ENCODE results near the gene KMO.

Gene KMO

GRCh38 chr1:241593186-241593585, 61.0 kb downstream of the KMO start:
- no peak for DNase-seq (ENCODE audit: low read depth in 2 of 2)

DNA sequence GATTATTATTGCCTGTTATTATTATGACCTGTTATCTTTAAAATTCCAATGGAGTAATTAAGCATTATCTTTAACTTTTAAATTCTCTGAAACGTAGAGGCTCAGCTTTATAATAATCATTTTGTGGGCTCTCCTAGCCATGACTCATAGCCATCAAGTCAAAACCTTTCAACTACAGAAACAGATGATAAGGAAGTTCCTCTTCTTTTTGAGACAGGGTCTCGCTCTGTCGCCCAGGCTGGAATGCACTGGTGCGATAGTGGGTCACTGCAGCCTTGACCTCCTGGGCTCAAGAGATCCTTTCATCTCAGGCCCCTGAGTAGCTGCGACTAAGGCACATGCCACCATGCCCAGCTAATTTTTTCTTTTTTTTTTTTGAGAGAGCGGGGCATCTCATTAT, 64.5 kb downstream of the KMO start:
- DNase-seq (ENCODE audit: low read depth in 2 of 2) = no peak

- DNase-seq (ENCODE audit: low read depth in 2 of 2) = no peak
Observed at GRCh38 chr1:241598249-241598648, 66.1 kb downstream of the KMO start.

DNA sequence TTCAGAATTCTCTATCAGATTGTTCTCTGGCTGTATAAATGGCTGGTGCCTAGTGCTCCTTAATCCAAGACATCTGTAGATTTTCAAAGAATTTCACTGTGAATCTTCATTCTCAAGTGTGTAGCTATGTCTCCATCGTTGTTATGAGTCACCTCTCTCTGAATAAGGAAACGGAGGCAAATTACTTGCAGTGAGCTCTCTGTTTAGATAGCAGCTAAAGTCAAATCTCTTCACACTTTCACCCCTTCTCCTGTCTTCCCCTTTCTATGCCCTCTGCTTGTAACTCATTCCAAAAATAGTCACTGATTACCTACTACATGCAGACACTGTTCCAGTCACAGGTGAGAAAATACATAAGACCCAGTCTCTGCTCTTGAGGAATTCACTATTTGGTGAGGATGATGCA, 68.3 kb downstream of the KMO start:
- peak; percentile 43 to 47 for DNase-seq (ENCODE audit: low read depth in 2 of 2)

DNA sequence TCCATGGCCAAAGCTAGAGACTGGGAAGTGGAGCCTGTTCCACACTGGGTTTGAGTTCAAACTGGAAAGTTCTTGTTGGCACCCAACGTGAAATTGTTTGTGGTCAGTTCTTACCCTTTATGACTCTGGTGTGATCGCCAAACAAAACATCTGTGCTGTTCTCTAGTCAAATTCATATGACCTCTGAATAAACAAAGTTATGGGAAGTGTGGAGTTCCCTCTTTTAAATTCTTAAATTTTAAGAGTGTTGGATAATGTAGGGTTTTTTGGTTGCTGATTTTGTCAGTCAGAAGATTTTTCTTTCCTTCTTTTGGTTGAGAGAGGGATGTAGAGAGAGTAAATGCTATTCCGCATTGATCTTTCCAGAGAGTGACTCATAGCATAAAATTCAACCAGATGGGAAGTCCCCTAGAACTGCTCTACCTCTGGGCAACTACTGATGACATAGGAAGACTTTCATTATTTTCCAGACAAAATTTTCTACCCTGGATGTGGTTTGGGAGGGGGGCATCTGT, 71.6 kb downstream of the KMO start:
- DNase-seq (ENCODE audit: low read depth in 2 of 2) = no peak

DNA sequence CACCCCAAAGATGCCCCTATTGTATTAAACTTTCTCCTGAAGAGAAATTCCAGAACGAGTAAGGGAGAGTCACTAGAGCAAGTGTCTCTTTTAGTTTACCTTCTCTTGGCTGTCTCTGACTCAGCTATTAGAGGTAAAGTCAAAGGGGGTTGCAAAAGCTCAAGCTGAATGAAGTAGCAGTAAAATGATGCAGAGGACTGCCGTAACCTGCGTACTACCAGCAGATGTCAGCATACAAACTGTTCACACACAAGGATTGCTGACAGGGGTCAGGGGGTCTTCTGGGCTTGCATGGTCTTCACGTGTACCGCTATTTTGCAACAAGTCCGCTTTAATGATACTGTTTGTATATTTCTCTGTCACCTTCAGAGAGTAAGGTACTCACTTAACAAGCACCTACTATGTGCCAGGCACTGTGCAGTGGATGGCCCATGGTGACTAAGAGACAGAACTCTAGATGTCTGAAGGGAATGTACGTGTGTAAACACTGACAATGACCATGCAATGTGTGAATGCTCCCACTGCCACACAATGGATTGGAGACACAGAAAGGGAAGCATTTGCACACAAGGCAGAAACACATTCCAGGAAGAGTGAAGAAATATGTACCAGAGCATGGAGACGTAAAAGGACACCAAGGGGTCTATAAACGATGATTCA, 73.1 kb downstream of the KMO start:
- no peak for DNase-seq (ENCODE audit: low read depth in 2 of 2)

DNA sequence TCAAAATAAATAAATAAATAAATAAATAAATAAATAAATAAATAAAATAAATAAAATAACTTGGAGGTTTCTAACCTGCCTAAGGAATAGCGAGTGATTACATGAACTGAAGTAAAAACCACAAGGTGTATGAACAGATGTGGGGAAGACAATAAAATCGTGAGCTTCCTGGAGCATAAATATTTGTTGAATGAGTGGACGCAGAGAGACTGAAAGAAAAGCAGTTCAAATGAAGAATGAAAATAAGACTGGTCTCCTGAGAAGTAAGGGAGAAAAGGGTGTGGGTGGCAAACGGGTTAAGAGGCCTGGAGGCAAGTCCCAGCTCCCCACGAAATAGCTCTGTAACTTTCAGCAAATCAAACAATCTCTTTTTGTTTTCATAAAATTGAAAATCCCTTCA, 74.4 kb downstream of the KMO start:
- DNase-seq (ENCODE audit: low read depth in 2 of 2) = no peak

GRCh38 chr1:241607497-241607896, 75.3 kb downstream of the KMO start:
- no peak for DNase-seq (ENCODE audit: low read depth in 2 of 2)

DNA sequence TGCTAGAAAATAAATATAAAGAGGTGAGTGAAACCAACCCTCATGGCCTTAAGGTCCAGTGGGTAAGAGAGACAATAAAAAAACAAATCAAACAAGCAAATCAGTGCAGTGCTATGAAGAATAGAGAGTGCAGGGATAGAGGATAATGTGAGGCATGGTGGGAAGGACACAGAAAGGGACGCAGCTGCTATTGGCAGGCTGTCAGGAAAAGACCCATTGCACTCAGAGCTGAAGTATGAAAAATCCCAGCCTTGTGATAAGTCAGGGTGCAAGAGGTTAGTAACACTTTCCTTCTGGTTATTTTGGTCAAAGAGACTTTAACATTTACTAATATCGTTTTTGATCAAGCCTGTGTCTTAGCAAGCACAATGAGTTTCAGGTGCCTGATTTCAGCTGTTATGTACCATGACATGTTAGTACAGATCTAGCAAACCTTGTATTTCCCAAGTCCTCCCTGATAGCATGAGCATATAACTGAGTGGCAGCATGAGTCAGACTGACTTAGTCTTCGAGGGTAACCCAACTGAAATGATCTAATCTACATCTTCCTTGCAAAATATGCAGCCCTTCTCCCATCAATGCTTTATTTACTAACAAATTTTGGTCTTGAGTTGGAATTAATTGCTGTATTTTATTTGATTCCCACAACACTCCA, 76.3 kb downstream of the KMO start:
- no peak for DNase-seq (ENCODE audit: low read depth in 2 of 2)

- DNase-seq (ENCODE audit: low read depth in 2 of 2) = no peak
Observed at GRCh38 chr1:241610056-241610815, 78.1 kb downstream of the KMO start.

- DNase-seq (ENCODE audit: low read depth in 2 of 2) = peak in 1 of 2 experiments; percentile 33
Observed at GRCh38 chr1:241611063-241611462, 78.9 kb downstream of the KMO start.

GRCh38 chr1:241611736-241612135, 79.6 kb downstream of the KMO start:
- no peak for DNase-seq (ENCODE audit: low read depth in 2 of 2)

DNA sequence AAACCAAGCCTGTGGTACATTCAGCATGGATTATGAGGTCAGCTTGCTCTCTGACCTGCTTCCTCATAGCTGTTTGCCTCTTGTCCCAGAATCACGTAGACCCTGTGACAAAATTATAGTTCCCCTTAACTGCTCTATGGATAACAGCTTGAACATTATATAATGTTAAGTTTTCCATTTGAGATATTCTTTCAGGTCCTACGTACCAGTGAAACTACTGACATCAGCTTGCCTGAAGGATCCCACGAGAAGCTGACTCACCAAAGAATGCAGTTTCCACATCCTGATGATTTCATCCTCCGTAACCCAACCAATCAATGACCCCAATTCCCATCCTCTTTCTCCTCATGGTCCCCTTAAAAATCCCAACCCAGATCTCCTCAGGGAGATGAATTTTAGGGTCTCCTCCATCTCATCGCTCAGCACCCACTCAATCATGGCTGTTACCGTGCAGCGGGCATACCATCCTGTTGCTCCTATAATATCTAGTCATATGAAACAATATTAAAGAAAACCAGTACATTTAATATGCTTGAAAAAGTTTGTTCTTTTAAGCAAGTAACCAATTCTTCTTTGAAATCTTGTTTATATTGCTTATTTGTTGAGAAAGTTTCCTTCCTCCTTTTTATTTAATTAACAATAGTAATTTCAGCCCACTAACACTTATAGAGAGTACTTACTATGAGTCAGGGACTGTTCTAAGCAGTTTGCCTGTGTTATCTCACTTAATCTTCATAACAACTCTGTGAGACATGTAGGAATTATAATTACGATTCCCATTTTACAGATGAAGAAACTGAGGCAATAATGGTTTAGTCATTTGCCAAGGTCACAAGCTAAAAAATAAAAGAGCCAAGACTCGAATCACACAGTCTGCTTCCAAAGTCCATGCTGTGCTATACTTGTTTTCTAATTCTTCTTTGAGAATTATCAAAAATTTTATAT, 80.6 kb downstream of the KMO start:
- peak; percentile 54 to 55 for DNase-seq (ENCODE audit: low read depth in 2 of 2)

DNA sequence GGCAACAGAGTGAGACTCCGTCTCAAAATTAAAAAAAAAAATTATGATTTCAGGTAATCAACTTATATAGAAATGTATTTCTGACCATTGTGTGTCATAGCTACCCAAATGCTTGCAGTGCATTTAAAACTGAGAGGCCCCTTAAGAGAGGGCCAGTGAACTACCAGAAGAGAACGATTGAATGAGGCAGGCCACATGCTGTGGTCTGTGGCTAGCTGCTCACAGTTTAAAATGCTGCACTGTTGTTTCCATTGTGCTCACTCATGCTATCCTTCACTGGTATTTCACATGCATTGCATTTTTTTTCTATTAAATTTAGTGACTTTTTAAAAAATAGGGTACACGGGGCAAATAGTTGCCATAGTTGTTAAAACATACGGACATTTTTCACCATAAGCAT, 82.0 kb downstream of the KMO start:
- no peak for DNase-seq (ENCODE audit: low read depth in 2 of 2)

- DNase-seq (ENCODE audit: low read depth in 2 of 2) = no peak
Observed at GRCh38 chr1:241614572-241614971, 82.4 kb downstream of the KMO start.

DNA sequence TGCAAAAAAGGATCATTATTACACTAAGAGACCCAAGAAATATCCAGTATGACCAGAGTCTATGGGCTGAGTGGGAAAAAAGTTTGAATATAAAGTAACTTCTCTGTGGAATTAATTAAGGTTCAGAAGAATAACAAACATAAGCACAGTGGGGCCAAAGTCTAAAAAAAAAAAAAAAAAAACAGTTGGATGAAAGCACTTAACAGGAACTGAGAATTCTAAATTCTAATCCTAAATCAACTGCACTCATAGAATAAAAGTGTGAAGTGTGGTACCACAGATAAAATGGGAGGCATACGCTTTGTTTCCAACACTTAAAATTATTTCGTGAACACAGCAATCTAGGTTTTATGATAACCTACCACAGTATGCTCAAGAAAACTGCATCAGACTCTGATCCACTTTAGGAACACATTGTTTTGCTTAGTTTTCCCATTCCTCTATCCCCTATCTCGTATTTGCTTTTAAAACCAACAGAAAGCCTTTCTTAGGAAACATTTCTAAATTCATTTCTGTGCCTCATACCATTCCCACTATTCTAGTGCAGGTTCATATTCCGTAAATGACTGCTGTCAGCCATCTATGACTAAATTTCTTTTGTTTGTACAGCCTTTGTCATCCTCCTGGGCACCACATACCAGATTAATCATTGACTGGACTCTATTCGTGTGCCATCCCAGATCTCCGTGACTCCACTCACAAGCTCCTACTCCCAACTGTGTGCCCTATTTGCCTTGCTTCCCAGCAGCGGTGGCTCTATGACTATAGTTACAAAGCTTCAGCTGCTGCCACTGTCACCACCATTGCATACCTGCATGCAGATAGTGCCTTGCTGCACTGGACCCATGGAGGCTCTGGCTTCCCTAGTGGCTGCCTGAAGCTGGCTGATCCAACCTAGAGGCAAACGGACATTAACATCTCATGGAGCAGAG, 83.1 kb downstream of the KMO start:
- no peak for DNase-seq (ENCODE audit: low read depth in 2 of 2)

DNA sequence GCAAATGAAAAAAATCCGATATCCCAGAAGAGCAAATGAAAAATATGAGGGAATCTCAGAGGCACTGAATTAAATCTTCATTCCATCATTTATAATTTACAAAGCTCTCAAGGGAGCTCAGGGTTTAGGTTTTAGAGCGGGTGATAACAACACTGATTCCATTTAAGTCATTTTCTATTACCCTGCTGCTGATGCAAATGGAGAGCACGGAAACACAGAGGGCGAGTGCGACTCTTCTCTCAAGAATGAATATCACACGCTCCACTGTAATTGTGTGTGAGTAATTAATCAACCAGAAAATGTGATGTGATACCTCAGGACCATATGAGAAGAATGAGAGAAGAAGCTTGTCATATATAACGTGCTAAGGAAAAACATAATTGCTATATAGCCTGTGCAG, 85.2 kb downstream of the KMO start:
- no peak for DNase-seq (ENCODE audit: low read depth in 2 of 2)

GRCh38 chr1:241622669-241623068, 90.5 kb downstream of the KMO start:
- no peak for DNase-seq (ENCODE audit: low read depth in 2 of 2)

GRCh38 chr1:241624935-241625334, 92.8 kb downstream of the KMO start:
- no peak for DNase-seq (ENCODE audit: low read depth in 2 of 2)

DNA sequence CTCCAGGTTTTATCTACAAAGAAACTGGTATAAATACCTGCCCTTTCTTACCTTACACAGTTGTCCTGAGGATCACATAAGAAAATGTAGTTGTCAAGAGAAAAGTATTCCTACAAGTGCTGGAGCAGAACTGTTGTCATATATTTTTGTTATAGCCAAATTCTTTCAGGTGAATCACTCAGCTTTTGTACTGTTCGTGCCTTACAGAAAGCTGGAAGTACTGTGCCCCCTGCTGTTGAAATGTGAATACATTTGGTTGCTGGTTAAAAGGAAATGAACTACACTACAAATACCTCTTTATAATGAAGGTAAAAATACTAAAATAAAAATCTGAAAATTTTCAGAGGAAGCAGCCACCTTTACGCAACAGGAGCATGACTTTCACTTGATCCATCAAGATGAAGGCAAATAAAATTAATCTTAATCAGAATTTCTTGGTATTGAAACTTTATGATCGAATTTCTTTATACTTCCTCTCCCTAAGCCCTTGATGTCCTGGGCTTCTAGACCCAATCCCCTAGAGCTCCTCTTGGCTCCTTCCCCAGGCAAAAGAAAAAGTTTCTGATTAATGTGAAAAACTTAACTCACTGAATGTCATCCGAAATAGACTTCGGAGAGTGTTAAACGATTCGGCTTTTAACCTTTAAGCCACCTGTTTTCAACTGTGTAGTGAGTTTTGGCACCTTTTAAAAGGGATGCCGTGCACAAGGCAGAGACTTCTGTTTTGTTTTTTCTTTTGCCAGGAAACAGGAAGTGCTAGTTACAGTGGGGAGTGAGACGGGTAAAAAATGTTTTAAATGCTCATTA, 95.5 kb downstream of the KMO start:
- peak; percentile 24 to 33 for DNase-seq (ENCODE audit: low read depth in 2 of 2)

All from fibroblast of skin of left biceps (primary cell).